ENCODE results near the gene MST1. TPM values are rescaled to one million over a fixed set of nuclear protein-coding genes. Genes with fewer than 3 reads are reported as not detected.

The MST1 gene
- total RNA-seq, 2 experiments from 2014 or later, result 12.5 to 24.2 TPM

GRCh38 chr3:49734752-49735151 lies 45.5 kb upstream of the MST1 start:
- Histone ChIP-seq H3K79me2 (ENCODE audit: insufficient read depth, low read depth, low read length) (no peaks in the 10 kb centered on the region), H3K27ac (ENCODE audit: low read depth, low read length, poor library complexity, severe bottlenecking) (no peak overlapping the region), H3K4me2 (ENCODE audit: low read length) (no peak overlapping the region), H2AFZ (ENCODE audit: low read length) (no peak overlapping the region), H4K20me1 (ENCODE audit: insufficient read depth, low read length) (no peaks in the 10 kb centered on the region), H3K9me3 (ENCODE audit: low read length) (no peaks in the 10 kb centered on the region), H3K9me2 (ENCODE audit: insufficient read depth, low read length) (no peaks in the 10 kb centered on the region), H3K4me1 (ENCODE audit: insufficient read depth, low read length, poor library complexity, severe bottlenecking) (no peaks in the 10 kb centered on the region), H3K36me3 (ENCODE audit: insufficient read depth, low read length) (peaks cover 75% of the 10 kb centered on the region), H3K4me3 (ENCODE audit: low read depth, low read length, poor library complexity, severe bottlenecking) (no peak overlapping the region)
- TF ChIP-seq CTCF (conservative IDR thresholded peaks at IDR 0.05; ENCODE audit: low read length) (no peak), EZH2phosphoT487 (IDR thresholded peaks at IDR 0.05; ENCODE audit: borderline replicate concordance, low read depth, low read length) (no peak)
- POLR2A ChIA-PET, result interaction anchor here (1.5 kb wide), 1 partner anchor 10 kb away, joined by 4 read pairs; no protein-coding TSS in a partner anchor
- no TSS peak for BruUV-seq (replicated peaks)
- DNase-seq (ENCODE audit: low spot score), result no peak
- CTCF ChIA-PET (ENCODE audit: unreplicated experiment), result no interaction called here
- intact Hi-C loops (cut with micrococcal nuclease; ENCODE audit: unreplicated experiment), result no loop called here

- Histone ChIP-seq H3K27ac (ENCODE audit: low read depth, low read length, poor library complexity, severe bottlenecking) (no peak overlapping the region), H3K4me3 (ENCODE audit: low read depth, low read length, poor library complexity, severe bottlenecking) (no peak overlapping the region), H3K4me1 (ENCODE audit: insufficient read depth, low read length, poor library complexity, severe bottlenecking) (no peaks in the 10 kb centered on the region), H2AFZ (ENCODE audit: low read length) (no peak overlapping the region), H4K20me1 (ENCODE audit: insufficient read depth, low read length) (no peaks in the 10 kb centered on the region), H3K9me3 (ENCODE audit: low read length) (no peaks in the 10 kb centered on the region), H3K9me2 (ENCODE audit: insufficient read depth, low read length) (no peaks in the 10 kb centered on the region), H3K4me2 (ENCODE audit: low read length) (no peak overlapping the region), H3K79me2 (ENCODE audit: insufficient read depth, low read depth, low read length) (no peaks in the 10 kb centered on the region), H3K36me3 (ENCODE audit: insufficient read depth, low read length) (peaks cover 76% of the 10 kb centered on the region)
- no peak for TF ChIP-seq CTCF (conservative IDR thresholded peaks at IDR 0.05; ENCODE audit: low read length)
- TF ChIP-seq EZH2phosphoT487 (IDR thresholded peaks at IDR 0.05; ENCODE audit: borderline replicate concordance, low read depth, low read length), result no peak
- ChIA-PET CTCF (ENCODE audit: unreplicated experiment) (interaction anchor here (0.6 kb wide), 1 partner anchor 461 kb away, joined by 3 read pairs; no protein-coding TSS in a partner anchor), POLR2A (interaction anchor here (0.6 kb wide), 1 partner anchor 11 kb away, joined by 5 read pairs; no protein-coding TSS in a partner anchor)
- intact Hi-C loops (cut with micrococcal nuclease; ENCODE audit: unreplicated experiment), result no loop called here
- no peak for DNase-seq (ENCODE audit: low spot score)
- BruUV-seq (replicated peaks), result no TSS peak
Measured at GRCh38 chr3:49733551-49733950, 44.3 kb upstream of the MST1 start.

- Histone ChIP-seq H2AFZ (ENCODE audit: low read length) (no peak overlapping the region), H3K4me3 (ENCODE audit: low read depth, low read length, poor library complexity, severe bottlenecking) (no peak overlapping the region), H3K27ac (ENCODE audit: low read depth, low read length, poor library complexity, severe bottlenecking) (no peak overlapping the region), H3K9me2 (ENCODE audit: insufficient read depth, low read length) (no peaks in the 10 kb centered on the region), H3K4me1 (ENCODE audit: insufficient read depth, low read length, poor library complexity, severe bottlenecking) (peaks cover 5% of the 10 kb centered on the region), H3K9me3 (ENCODE audit: low read length) (no peaks in the 10 kb centered on the region), H3K36me3 (ENCODE audit: insufficient read depth, low read length) (peaks cover 72% of the 10 kb centered on the region), H3K79me2 (ENCODE audit: insufficient read depth, low read depth, low read length) (no peaks in the 10 kb centered on the region), H3K4me2 (ENCODE audit: low read length) (no peak overlapping the region), H4K20me1 (ENCODE audit: insufficient read depth, low read length) (no peaks in the 10 kb centered on the region)
- intact Hi-C loops (cut with micrococcal nuclease; ENCODE audit: unreplicated experiment), result no loop called here
- ChIA-PET CTCF (ENCODE audit: unreplicated experiment) (no interaction called here), POLR2A (no interaction called here)
- DNase-seq (ENCODE audit: low spot score), result no peak
- TF ChIP-seq CTCF (conservative IDR thresholded peaks at IDR 0.05; ENCODE audit: low read length) (no peak), EZH2phosphoT487 (IDR thresholded peaks at IDR 0.05; ENCODE audit: borderline replicate concordance, low read depth, low read length) (no peak)
- BruUV-seq (replicated peaks), result no TSS peak
Measured at GRCh38 chr3:49732597-49732996, 43.3 kb upstream of the MST1 start.

Data from OCI-LY7 (cell line).